Measurements from ENCODE around the gene AKT2.
A peak's percentile ranks its signal among the peaks of the same experiment; 100 is the strongest.
"Not testable (repeated sequence)": the region's sequence is repeated elsewhere in the genome, so short reads cannot be mapped to it uniquely, and the experiment has no call there.

Gene AKT2

DNA sequence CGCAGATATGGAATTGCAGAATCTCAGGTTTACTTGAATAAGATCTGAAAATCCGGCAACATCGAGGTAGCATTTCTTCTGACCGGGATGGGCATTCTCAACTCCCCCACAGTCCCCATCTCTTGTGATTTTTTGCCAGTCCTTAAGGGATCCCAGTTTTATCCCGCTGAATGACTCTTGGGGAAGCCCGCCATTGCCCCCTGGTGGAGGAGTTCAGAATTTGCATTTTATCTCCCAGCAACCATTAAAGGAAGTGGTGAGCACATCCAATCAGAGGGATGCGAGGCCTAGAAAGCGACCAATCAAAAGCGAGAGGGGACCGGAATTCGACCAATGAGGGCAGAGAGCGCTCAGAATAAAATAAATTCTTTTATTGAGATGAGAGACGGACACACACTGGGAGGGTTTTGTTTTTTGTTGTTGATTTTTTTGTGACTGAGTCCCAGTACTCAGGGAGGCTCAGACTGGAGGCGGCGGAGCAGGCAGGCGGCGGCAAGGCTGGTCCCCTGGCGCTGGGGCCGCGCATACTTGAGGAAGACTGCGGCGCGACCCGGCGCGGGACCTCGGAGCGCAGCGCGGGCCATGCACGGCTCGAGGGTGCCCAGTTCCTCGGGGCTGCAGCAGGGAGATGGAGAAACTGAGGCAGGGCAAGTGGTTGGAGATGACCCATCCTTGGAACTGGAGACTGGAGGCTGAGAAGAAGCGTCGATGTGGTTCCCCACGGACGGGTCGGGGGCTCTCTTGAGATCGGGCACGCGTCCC lies 63.1 kb downstream of the AKT2 start:
- Mint-ChIP-seq H3K36me3 (ENCODE audit: insufficient read depth) (peaks cover 13% of the 10 kb centered on the region), H3K4me1 (peaks cover 25% of the 10 kb centered on the region), H3K27me3 (peaks cover 70% of the 10 kb centered on the region), H3K4me3 (peak overlapping the region; percentile 57), H3K27ac (ENCODE audit: low read depth) (peak overlapping the region; percentile 61), H3K9me3 (peaks cover 6% of the 10 kb centered on the region)
- ATAC-seq (replicated peaks; ENCODE audit: extremely low read depth, poor library complexity, severe bottlenecking) (peak; percentile 90), DNase-seq (ENCODE audit: low spot score in 2 of 2) (peak; percentile 58 to 73)

GRCh38 chr19:40220674-40221073 lies 64.5 kb downstream of the AKT2 start:
- H3K36me3 Mint-ChIP-seq (ENCODE audit: insufficient read depth), result peaks cover 9% of the 10 kb centered on the region
- H3K9me3 Mint-ChIP-seq, result peaks cover 6% of the 10 kb centered on the region
- peaks cover 13% of the 10 kb centered on the region for H3K4me1 Mint-ChIP-seq
- no peak overlapping the region for H3K27ac Mint-ChIP-seq (ENCODE audit: low read depth)
- ATAC-seq (replicated peaks; ENCODE audit: extremely low read depth, poor library complexity, severe bottlenecking) (no peak), DNase-seq (ENCODE audit: low spot score in 2 of 2) (no peak)
- H3K4me3 Mint-ChIP-seq, result no peak overlapping the region
- peaks cover 66% of the 10 kb centered on the region for H3K27me3 Mint-ChIP-seq

DNA sequence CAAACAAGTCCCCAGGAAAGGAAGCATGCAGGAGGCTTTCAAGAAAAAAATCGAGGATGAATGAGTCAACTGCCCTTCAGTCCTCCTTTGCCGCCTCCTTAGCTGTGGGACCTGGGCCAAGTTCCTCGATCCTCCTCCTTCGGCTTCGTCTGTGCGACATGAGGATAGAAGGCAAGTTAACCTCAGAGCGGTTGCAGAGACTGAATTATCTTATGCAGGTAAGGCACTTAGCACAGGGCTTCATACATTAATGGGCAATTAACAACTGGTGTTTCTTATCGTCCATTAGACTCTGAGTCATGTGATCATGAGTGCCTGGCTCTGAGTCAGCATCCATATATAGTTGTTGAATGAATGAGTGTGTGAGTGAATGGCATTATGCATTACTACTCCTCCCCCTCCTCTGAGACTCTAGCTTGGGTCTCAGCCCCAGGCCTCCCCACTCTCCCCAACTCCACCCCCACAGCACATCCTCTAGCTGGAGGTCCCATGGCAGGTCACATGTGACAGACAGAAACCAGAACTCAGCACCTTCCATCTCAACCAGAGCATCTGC lies 65.3 kb downstream of the AKT2 start:
- ATAC-seq (replicated peaks; ENCODE audit: extremely low read depth, poor library complexity, severe bottlenecking) (no peak), DNase-seq (ENCODE audit: low spot score in 2 of 2) (no peak)
- H3K27ac Mint-ChIP-seq (ENCODE audit: low read depth), result no peak overlapping the region
- H3K36me3 Mint-ChIP-seq (ENCODE audit: insufficient read depth), result peaks cover 9% of the 10 kb centered on the region
- peaks cover 6% of the 10 kb centered on the region for H3K9me3 Mint-ChIP-seq
- no peak overlapping the region for H3K4me3 Mint-ChIP-seq
- H3K4me1 Mint-ChIP-seq, result peaks cover 8% of the 10 kb centered on the region
- H3K27me3 Mint-ChIP-seq, result peaks cover 57% of the 10 kb centered on the region

DNA sequence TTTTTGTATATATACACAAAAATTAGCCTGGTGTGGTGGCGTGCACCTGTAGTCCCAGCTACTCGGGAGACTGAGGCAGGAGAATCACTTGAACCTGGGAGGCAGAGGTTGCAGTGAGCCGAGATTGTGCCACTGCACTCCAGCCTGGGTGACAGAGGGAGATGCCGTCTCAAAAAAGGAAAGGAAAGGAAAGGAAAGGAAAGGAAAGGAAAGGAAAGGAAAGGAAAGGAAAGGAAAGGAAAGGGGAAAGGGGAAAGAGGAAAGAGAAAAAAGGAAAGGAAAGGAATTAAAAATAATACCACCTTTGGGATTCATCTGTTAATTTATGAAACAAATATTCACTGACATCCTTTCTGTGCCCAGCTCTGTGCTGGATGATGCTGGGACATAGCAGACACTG lies 66.1 kb downstream of the AKT2 start:
- not testable (repeated sequence) for H3K36me3 Mint-ChIP-seq (ENCODE audit: insufficient read depth); ATAC-seq (replicated peaks; ENCODE audit: extremely low read depth, poor library complexity, severe bottlenecking); H3K9me3 Mint-ChIP-seq; DNase-seq (ENCODE audit: low spot score in 2 of 2); H3K4me1 Mint-ChIP-seq; H3K4me3 Mint-ChIP-seq; H3K27ac Mint-ChIP-seq (ENCODE audit: low read depth)
- H3K27me3 Mint-ChIP-seq, result peaks cover 49% of the 10 kb centered on the region

- Mint-ChIP-seq H3K27ac (ENCODE audit: low read depth) (no peak within 1 kb of the TSS), H3K4me3 (no peak within 1 kb of the TSS), H3K27me3 (peaks cover 47% of the 10 kb centered on the region), H3K9me3 (peaks cover 6% of the 10 kb centered on the region), H3K36me3 (ENCODE audit: insufficient read depth) (peaks cover 8% of the 10 kb centered on the region), H3K4me1 (peaks cover 8% of the 10 kb centered on the region)
- peak; percentile 27 to 46 for DNase-seq (ENCODE audit: low spot score in 2 of 2)
- ATAC-seq (replicated peaks; ENCODE audit: extremely low read depth, poor library complexity, severe bottlenecking), result peak; percentile 49
These were observed 66.9 kb downstream of the AKT2 start, which contains the start of gene TTC9B for GRCh38 chr19:40217934-40218890. Gene TTC9B, minus strand, starts transcription at chr19:40218384. Its CDS starts 3 bp downstream, at chr19:40218381.

GRCh38 chr19:40217027-40217810 lies 67.9 kb downstream of the AKT2 start:
- ATAC-seq (replicated peaks; ENCODE audit: extremely low read depth, poor library complexity, severe bottlenecking) (no peak), DNase-seq (ENCODE audit: low spot score in 2 of 2) (no peak)
- Mint-ChIP-seq H3K9me3 (peaks cover 5% of the 10 kb centered on the region), H3K27ac (ENCODE audit: low read depth) (no peak overlapping the region), H3K4me3 (no peak overlapping the region), H3K36me3 (ENCODE audit: insufficient read depth) (peaks cover 8% of the 10 kb centered on the region), H3K4me1 (peaks cover 6% of the 10 kb centered on the region), H3K27me3 (peaks cover 44% of the 10 kb centered on the region)

DNA sequence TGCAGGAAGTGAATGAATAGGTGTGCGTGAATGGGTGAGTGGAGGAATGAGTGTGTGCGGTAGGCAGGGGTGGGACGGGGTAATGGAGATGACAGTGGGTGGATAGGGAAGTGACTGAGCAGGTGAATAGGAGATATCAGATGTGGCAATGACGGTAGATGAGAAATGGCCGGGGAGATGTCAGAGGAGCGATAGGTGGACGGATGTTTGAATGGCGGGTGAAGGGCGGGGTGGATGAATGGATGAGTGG lies 68.4 kb downstream of the AKT2 start:
- H3K27me3 Mint-ChIP-seq, result peaks cover 39% of the 10 kb centered on the region
- DNase-seq (ENCODE audit: low spot score in 2 of 2) (no peak), ATAC-seq (replicated peaks; ENCODE audit: extremely low read depth, poor library complexity, severe bottlenecking) (no peak)
- peaks cover under 1% of the 10 kb centered on the region for H3K4me1 Mint-ChIP-seq
- H3K27ac Mint-ChIP-seq (ENCODE audit: low read depth), result no peak overlapping the region
- H3K36me3 Mint-ChIP-seq (ENCODE audit: insufficient read depth), result peaks cover 4% of the 10 kb centered on the region
- H3K9me3 Mint-ChIP-seq, result peaks cover under 1% of the 10 kb centered on the region
- H3K4me3 Mint-ChIP-seq, result no peak overlapping the region

- ATAC-seq (replicated peaks; ENCODE audit: extremely low read depth, poor library complexity, severe bottlenecking) (no peak), DNase-seq (ENCODE audit: low spot score in 2 of 2) (no peak)
- Mint-ChIP-seq H3K27me3 (peaks cover 35% of the 10 kb centered on the region), H3K27ac (ENCODE audit: low read depth) (no peak overlapping the region), H3K4me3 (no peak overlapping the region), H3K4me1 (no peaks in the 10 kb centered on the region), H3K9me3 (no peaks in the 10 kb centered on the region), H3K36me3 (ENCODE audit: insufficient read depth) (peaks cover 3% of the 10 kb centered on the region)
These were observed 69.0 kb downstream of the AKT2 start for GRCh38 chr19:40216013-40216776.

DNA sequence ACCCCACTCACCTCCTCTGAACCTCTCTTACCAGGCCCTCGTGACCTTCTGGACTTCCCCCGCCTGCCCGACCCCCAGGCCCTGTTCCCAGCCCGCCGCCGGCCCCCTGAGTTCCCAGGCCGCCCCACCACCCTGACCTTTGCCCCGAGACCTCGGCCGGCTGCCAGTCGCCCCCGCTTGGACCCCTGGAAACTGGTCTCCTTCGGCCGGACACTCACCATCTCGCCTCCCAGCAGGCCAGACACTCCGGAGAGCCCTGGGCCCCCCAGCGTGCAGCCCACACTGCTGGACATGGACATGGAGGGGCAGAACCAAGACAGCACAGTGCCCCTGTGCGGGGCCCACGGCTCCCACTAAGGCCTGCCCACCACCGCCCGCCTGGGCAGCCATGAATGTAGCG lies 70.2 kb downstream of the AKT2 start:
- peaks cover 29% of the 10 kb centered on the region for H3K27me3 Mint-ChIP-seq

DNA sequence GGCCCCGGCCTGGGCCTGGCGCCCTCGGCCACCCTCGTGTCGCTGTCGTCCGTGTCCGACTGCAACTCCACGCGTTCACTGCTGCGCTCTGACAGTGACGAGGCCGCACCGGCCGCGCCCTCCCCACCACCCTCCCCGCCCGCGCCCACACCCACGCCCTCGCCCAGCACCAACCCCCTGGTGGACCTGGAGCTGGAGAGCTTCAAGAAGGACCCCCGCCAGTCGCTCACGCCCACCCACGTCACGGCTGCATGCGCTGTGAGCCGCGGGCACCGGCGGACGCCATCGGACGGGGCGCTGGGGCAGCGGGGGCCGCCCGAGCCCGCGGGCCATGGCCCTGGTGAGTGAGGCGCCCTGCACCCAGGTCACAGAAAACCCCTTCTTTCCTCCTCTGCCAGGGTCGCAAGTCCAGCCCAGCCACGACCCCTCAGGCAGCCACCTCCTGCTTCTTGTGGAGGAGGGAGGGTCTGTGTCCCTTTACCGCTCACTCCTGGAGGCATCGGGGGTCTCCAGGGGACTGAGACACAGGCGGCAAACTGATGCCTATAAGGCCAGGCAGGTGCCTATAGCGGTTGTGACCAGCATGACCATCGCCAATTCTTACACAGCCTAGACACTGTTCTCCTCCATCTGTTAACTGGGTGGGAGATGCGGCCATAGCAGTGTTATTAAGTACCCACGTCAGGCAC lies 71.1 kb downstream of the AKT2 start:
- H3K9me3 Mint-ChIP-seq, result no peaks in the 10 kb centered on the region
- peaks cover 6% of the 10 kb centered on the region for H3K36me3 Mint-ChIP-seq (ENCODE audit: insufficient read depth)
- H3K27me3 Mint-ChIP-seq, result peaks cover 20% of the 10 kb centered on the region
- no peak overlapping the region for H3K4me3 Mint-ChIP-seq
- no peak for ATAC-seq (replicated peaks; ENCODE audit: extremely low read depth, poor library complexity, severe bottlenecking)
- H3K27ac Mint-ChIP-seq (ENCODE audit: low read depth), result no peak overlapping the region
- DNase-seq (ENCODE audit: low spot score in 2 of 2), result no peak
- H3K4me1 Mint-ChIP-seq, result no peaks in the 10 kb centered on the region

More for the DNA sequence above, 70.2 kb downstream of the AKT2 start:
- Mint-ChIP-seq H3K9me3 (no peaks in the 10 kb centered on the region), H3K4me3 (no peak overlapping the region), H3K27ac (ENCODE audit: low read depth) (no peak overlapping the region), H3K4me1 (no peaks in the 10 kb centered on the region), H3K36me3 (ENCODE audit: insufficient read depth) (peaks cover 4% of the 10 kb centered on the region)
- DNase-seq (ENCODE audit: low spot score in 2 of 2) (no peak), ATAC-seq (replicated peaks; ENCODE audit: extremely low read depth, poor library complexity, severe bottlenecking) (no peak)

DNA sequence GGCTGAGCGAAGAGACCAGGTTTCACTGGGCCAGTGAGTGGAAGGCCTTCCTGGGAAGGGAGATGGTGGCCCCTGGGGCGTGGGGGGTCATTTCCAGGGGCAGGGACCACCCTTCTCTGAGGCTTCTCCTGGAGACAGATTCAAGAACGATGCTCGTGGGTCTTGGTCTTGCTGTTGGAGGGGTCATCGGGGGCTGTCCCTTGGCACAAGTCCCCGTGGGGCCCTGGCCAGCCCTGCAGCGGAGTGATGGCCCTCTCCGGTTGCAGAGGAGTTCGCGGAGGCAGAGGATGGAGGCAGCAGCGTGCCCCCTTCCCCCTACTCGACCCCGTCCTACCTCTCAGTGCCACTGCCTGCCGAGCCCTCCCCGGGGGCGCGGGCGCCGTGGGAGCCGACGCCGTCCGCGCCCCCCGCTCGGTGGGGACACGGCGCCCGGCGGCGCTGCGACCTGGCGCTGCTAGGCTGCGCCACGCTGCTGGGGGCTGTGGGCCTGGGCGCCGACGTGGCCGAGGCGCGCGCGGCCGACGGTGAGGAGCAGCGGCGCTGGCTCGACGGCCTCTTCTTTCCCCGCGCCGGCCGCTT lies 71.8 kb downstream of the AKT2 start:
- ATAC-seq (replicated peaks; ENCODE audit: extremely low read depth, poor library complexity, severe bottlenecking) (no peak), DNase-seq (ENCODE audit: low spot score in 2 of 2) (no peak)
- Mint-ChIP-seq H3K36me3 (ENCODE audit: insufficient read depth) (peaks cover 7% of the 10 kb centered on the region), H3K4me1 (no peaks in the 10 kb centered on the region), H3K9me3 (no peaks in the 10 kb centered on the region), H3K27me3 (peaks cover 13% of the 10 kb centered on the region), H3K4me3 (no peak overlapping the region), H3K27ac (ENCODE audit: low read depth) (no peak overlapping the region)

All from central memory CD8-positive, alpha-beta T cell (primary cell).